ENCODE data around the gene TEX13D. TPM values are rescaled to one million over a fixed set of nuclear protein-coding genes. Genes with fewer than 3 reads are reported as not detected.

TEX13D gene
- polyA plus RNA-seq, 1 of the 3 experiments (the other 2 are of a cell fraction), result not detected

GRCh38 chrX:124335598-124335997 is 3.1 kb downstream of the TEX13D start:
- H3K9ac ChIP-seq, result no peak overlapping the region
- no peak overlapping the region for H3K4me3 ChIP-seq (ENCODE audit: low read depth in 2 of 2, low read length in 1 of 2)
- H3K9me2 ChIP-seq, result no peaks in the 10 kb centered on the region
- no peak overlapping the region for H2AFZ ChIP-seq (ENCODE audit: low read depth)
- H3K4me1 ChIP-seq (ENCODE audit: control insufficient read depth in 1 of 2, insufficient read depth in 2 of 2, low read depth in 1 of 2, low read length in 1 of 2), result no peaks in the 10 kb centered on the region
- no peaks in the 10 kb centered on the region for H3K36me3 ChIP-seq (replicated peaks in 1 of 2; ENCODE audit: control insufficient read depth in 1 of 2, insufficient read depth in 2 of 2, low read length in 1 of 2)
- H3K9me3 ChIP-seq, result no peaks in the 10 kb centered on the region
- no peaks in the 10 kb centered on the region for H4K20me1 ChIP-seq (ENCODE audit: insufficient read depth)
- H3K27ac ChIP-seq (ENCODE audit: low read depth in 2 of 2, low read length in 1 of 2), result no peak overlapping the region
- no peak overlapping the region for H3K4me2 ChIP-seq
- H3K79me2 ChIP-seq (ENCODE audit: insufficient read depth), result no peaks in the 10 kb centered on the region
- no peaks in the 10 kb centered on the region for H3K27me3 ChIP-seq (ENCODE audit: insufficient read depth)
- TF ChIP-seq RCOR1 (IDR thresholded peaks at IDR 0.05; ENCODE audit: low read length) (no peak), MXI1 (IDR thresholded peaks at IDR 0.05; ENCODE audit: low read depth, low read length) (no peak), FOXM1 (IDR thresholded peaks at IDR 0.05; ENCODE audit: low read depth) (no peak), JUND (IDR thresholded peaks at IDR 0.05) (no peak), TEAD4 (IDR thresholded peaks at IDR 0.05; ENCODE audit: borderline replicate concordance, insufficient read depth) (no peak), MAX (IDR thresholded peaks at IDR 0.05; ENCODE audit: low read depth) (no peak), ELF1 (IDR thresholded peaks at IDR 0.05) (no peak), MEF2A (IDR thresholded peaks at IDR 0.05; ENCODE audit: borderline replicate concordance, low read depth) (no peak), EP300 (IDR thresholded peaks at IDR 0.05; ENCODE audit: borderline replicate concordance in 1 of 2, low read depth in 1 of 2, low read length in 1 of 2) (no peak), TAF1 (IDR thresholded peaks at IDR 0.05; ENCODE audit: borderline replicate concordance, low read depth, low read length) (no peak), POLR2AphosphoS5 (IDR thresholded peaks at IDR 0.05; ENCODE audit: low read depth, low read length) (no peak), TCF12 (IDR thresholded peaks at IDR 0.05) (no peak), GATA2 (CRISPR knock-in tag; IDR thresholded peaks at IDR 0.05) (no peak), SMC3 (IDR thresholded peaks at IDR 0.05; ENCODE audit: low read depth, low read length) (no peak), FOSL2 (IDR thresholded peaks at IDR 0.05; ENCODE audit: borderline replicate concordance, low read depth) (no peak)
- TF ChIP-seq, protein P1, sequence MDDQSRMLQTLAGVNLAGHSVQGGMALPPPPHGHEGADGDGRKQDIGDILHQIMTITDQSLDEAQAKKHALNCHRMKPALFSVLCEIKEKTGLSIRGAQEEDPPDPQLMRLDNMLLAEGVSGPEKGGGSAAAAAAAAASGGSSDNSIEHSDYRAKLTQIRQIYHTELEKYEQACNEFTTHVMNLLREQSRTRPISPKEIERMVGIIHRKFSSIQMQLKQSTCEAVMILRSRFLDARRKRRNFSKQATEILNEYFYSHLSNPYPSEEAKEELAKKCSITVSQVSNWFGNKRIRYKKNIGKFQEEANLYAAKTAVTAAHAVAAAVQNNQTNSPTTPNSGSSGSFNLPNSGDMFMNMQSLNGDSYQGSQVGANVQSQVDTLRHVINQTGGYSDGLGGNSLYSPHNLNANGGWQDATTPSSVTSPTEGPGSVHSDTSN (IDR thresholded peaks at IDR 0.05), result no peak
- ChIA-PET POLR2A (no interaction called here), CTCF (no interaction called here)
- DNase-seq, result no peak
- no peaks in the 10 kb centered on the region for H3F3A ChIP-seq (replicated peaks; ENCODE audit: insufficient read depth)
- 6% methylated on average over 1 of the region's 1 CpG for WGBS (ENCODE audit: low lambda C conversion rate)

DNA sequence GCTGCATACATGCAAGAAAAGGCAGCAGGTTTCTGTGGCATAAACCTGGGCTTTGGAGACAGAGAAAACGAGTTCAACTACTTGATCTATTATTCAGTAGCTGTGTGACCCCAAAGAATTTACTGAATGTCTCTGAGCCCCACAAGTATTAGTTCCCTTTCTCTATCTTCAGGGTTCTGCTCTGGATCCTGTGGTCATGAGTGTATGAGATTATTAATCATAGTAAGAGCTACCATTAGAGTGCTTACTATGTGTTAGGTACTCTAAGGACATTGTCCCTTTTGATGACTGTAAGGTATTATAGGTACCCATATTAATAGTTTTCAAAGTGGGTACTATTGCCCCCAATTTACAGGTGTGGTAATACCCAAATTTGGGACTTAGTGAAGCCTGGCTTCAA is 5.5 kb downstream of the TEX13D start:
- no peak for DNase-seq
- Histone ChIP-seq H3K4me2 (no peak overlapping the region), H3K4me1 (ENCODE audit: control insufficient read depth in 1 of 2, insufficient read depth in 2 of 2, low read depth in 1 of 2, low read length in 1 of 2) (no peaks in the 10 kb centered on the region), H3K79me2 (ENCODE audit: insufficient read depth) (no peaks in the 10 kb centered on the region), H3K4me3 (ENCODE audit: low read depth in 2 of 2, low read length in 1 of 2) (no peak overlapping the region), H3K9ac (no peak overlapping the region), H4K20me1 (ENCODE audit: insufficient read depth) (no peaks in the 10 kb centered on the region), H3K9me2 (no peaks in the 10 kb centered on the region), H3K36me3 (replicated peaks in 1 of 2; ENCODE audit: control insufficient read depth in 1 of 2, insufficient read depth in 2 of 2, low read length in 1 of 2) (no peaks in the 10 kb centered on the region), H3K27ac (ENCODE audit: low read depth in 2 of 2, low read length in 1 of 2) (no peak overlapping the region), H3K27me3 (ENCODE audit: insufficient read depth) (no peaks in the 10 kb centered on the region), H3K9me3 (no peaks in the 10 kb centered on the region), H3F3A (replicated peaks; ENCODE audit: insufficient read depth) (no peaks in the 10 kb centered on the region), H2AFZ (ENCODE audit: low read depth) (no peak overlapping the region)
- ChIA-PET POLR2A (no interaction called here), CTCF (no interaction called here)
- 0% methylated on average over 1 of the region's 1 CpG for WGBS (ENCODE audit: low lambda C conversion rate)
- no peak for TF ChIP-seq CTCF (IDR thresholded peaks at IDR 0.05)
- TF ChIP-seq YY1 (IDR thresholded peaks at IDR 0.05; ENCODE audit: low read depth), result no peak
- TF ChIP-seq TCF12 (IDR thresholded peaks at IDR 0.05), result no peak
- no peak for TF ChIP-seq NFIC (IDR thresholded peaks at IDR 0.05; ENCODE audit: borderline replicate concordance)
- TF ChIP-seq, protein P2, sequence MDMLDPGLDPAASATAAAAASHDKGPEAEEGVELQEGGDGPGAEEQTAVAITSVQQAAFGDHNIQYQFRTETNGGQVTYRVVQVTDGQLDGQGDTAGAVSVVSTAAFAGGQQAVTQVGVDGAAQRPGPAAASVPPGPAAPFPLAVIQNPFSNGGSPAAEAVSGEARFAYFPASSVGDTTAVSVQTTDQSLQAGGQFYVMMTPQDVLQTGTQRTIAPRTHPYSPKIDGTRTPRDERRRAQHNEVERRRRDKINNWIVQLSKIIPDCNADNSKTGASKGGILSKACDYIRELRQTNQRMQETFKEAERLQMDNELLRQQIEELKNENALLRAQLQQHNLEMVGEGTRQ (IDR thresholded peaks at IDR 0.05; ENCODE audit: borderline replicate concordance, low read depth, low read length), result no peak
